H1 (cell line): ENCODE results near the gene CDC42BPB. TPM values are rescaled to one million over a fixed set of nuclear protein-coding genes. Genes with fewer than 3 reads are reported as not detected.

Experiments
- CTCF ChIA-PET: fragments of 300-600 bp; sonication (Branson Sonifier 250); formaldehyde crosslinking; loops from one replicate; lab custom pipeline; 2021; ENCODE audit not compliant: partially characterized antibody; lab: Charles Lee
- POLR2A ChIA-PET: fragments of 300-600 bp; sonication (Branson Sonifier 250); formaldehyde crosslinking; loops from one replicate; lab custom pipeline; 2021; ENCODE audit warnings: inconsistent platforms; ENCODE audit not compliant: partially characterized antibody; lab: Charles Lee
- DNase-seq, 2 experiments: peaks; one replicate each; pipeline versions ENCODE4 v3.0.0 to v3.0.0-alpha.2; 2010 to 2022; ENCODE audit warnings: low spot score in 2 of 2, low read depth in 1 of 2, mixed read lengths in 1 of 2
- FAIRE-seq: peaks from 2 replicates; lab custom pipeline; 2011; peaks lifted over from hg19 to GRCh38; lab: Jason Lieb, UNC
- H2AFZ ChIP-seq: 2 replicates; pipeline ENCODE4 v1.8.1; 2012; ENCODE audit warnings: low read length, inconsistent platforms
- H2AK5ac ChIP-seq: 2 replicates; pipeline ENCODE4 v1.6.1; 2013; ENCODE audit warnings: low read depth, low read length
- H2BK120ac ChIP-seq: replicated peaks from 2 replicates; pipeline ENCODE3; 2013; ENCODE audit warnings: low read depth, low read length, inconsistent platforms
- H2BK12ac ChIP-seq: 2 replicates; pipeline ENCODE4 v1.6.1; 2013; ENCODE audit warnings: low read depth, low read length
- H2BK15ac ChIP-seq: 2 replicates; pipeline ENCODE4 v1.6.1; 2013; ENCODE audit warnings: low read length
- H2BK20ac ChIP-seq: 2 replicates; pipeline ENCODE4 v1.6.1; 2013; ENCODE audit warnings: low read length
- H2BK5ac ChIP-seq: 2 replicates; pipeline ENCODE4 v1.6.1; 2013; ENCODE audit warnings: low read depth, low read length
- H3K14ac ChIP-seq: 2 replicates; pipeline ENCODE4 v1.6.1; 2013; ENCODE audit warnings: inconsistent platforms; ENCODE audit not compliant: insufficient read length
- H3K18ac ChIP-seq: 2 replicates; pipeline ENCODE4 v1.6.1; 2013; ENCODE audit warnings: low read length; ENCODE audit errors: extremely low read depth
- H3K23ac ChIP-seq: 2 replicates; pipeline ENCODE4 v1.6.1; 2013; ENCODE audit warnings: inconsistent platforms; ENCODE audit not compliant: insufficient read length
- H3K23me2 ChIP-seq: 2 replicates; pipeline ENCODE4 v1.6.1; 2013; ENCODE audit warnings: low read depth, low read length
- H3K27ac ChIP-seq: 2 replicates; pipeline ENCODE4 v1.6.1; 2011; ENCODE audit warnings: low read depth, low read length, inconsistent platforms
- H3K27me3 ChIP-seq, 4 experiments: replicated peaks in 1 of 4; 1 replicate in 1 of 4; 2 replicates in 3 of 4; pipeline versions ENCODE4 v1.6.1 to v1.8.1; 2011 to 2013; ENCODE audit warnings: low read length in 3 of 4, mild to moderate bottlenecking in 3 of 4, inconsistent platforms in 2 of 4, mixed read lengths in 2 of 4, moderate library complexity in 1 of 4; ENCODE audit not compliant: control insufficient read depth in 3 of 4, insufficient read depth in 3 of 4; ENCODE audit errors: extremely low read depth in 1 of 4
- H3K36me3 ChIP-seq, 4 experiments: 2 replicates each; pipeline versions ENCODE4 v1.6.1 to v1.8.1; 2011 to 2013; ENCODE audit warnings: mild to moderate bottlenecking in 4 of 4, low read length in 3 of 4, moderate library complexity in 2 of 4, control low read depth in 1 of 4, inconsistent platforms in 1 of 4; ENCODE audit not compliant: insufficient read depth in 4 of 4, control insufficient read depth in 2 of 4
- H3K4ac ChIP-seq: replicated peaks from 2 replicates; pipeline ENCODE3; 2013; ENCODE audit warnings: low read length, low read depth, mixed read lengths, inconsistent platforms; ENCODE audit not compliant: insufficient read length
- H3K4me1 ChIP-seq, 4 experiments: replicated peaks in 1 of 4; 1 replicate in 1 of 4; 2 replicates in 3 of 4; pipeline versions ENCODE4 v1.6.1 to v1.8.1; 2011 to 2013; ENCODE audit warnings: low read length in 3 of 4, inconsistent platforms in 2 of 4, mixed read lengths in 1 of 4; ENCODE audit not compliant: insufficient read depth in 4 of 4, control insufficient read depth in 3 of 4
- H3K4me2 ChIP-seq, 2 experiments: 2 replicates each; pipeline versions ENCODE4 v1.6.1 to v1.8.1; 2011 to 2013; ENCODE audit warnings: low read depth in 2 of 2, low read length in 2 of 2, control low read depth in 1 of 2, inconsistent platforms in 1 of 2, mild to moderate bottlenecking in 1 of 2; ENCODE audit not compliant: insufficient read depth in 1 of 2
- H3K4me3 ChIP-seq, 4 experiments: fragments of 200-600, 300-600 bp in 1 of 4; sonication (generic), shearing (Covaris generic), sonication (Bioruptor Twin) in 1 of 4; 2 replicates each; pipeline versions ENCODE4 v1.5.1 to v1.8.1; 2011 to 2016; ENCODE audit warnings: low read length in 4 of 4, low read depth in 3 of 4, control low read depth in 2 of 4, inconsistent platforms in 2 of 4, mild to moderate bottlenecking in 2 of 4, mixed read lengths in 1 of 4, moderate library complexity in 1 of 4; ENCODE audit not compliant: insufficient read depth in 2 of 4; ENCODE audit errors: extremely low read depth in 1 of 4
- H3K56ac ChIP-seq: replicated peaks from 2 replicates; pipeline ENCODE3; 2013; ENCODE audit warnings: low read depth, mild to moderate bottlenecking, mixed read lengths, low read length, inconsistent platforms; ENCODE audit not compliant: insufficient read length
- H3K79me1 ChIP-seq: 2 replicates; pipeline ENCODE4 v1.6.1; 2013; ENCODE audit warnings: low read depth, low read length, control low read depth
- H3K79me2 ChIP-seq, 2 experiments: 2 replicates each; pipeline versions ENCODE4 v1.6.1 to v1.8.1; 2012 to 2013; ENCODE audit warnings: low read length in 2 of 2, mild to moderate bottlenecking in 2 of 2, inconsistent platforms in 1 of 2; ENCODE audit not compliant: insufficient read depth in 2 of 2, control insufficient read depth in 1 of 2
- H3K9ac ChIP-seq, 4 experiments: replicated peaks in 1 of 4; 1 replicate in 1 of 4; 2 replicates in 3 of 4; pipeline versions ENCODE4 v1.6.1 to v1.8.1; 2011 to 2013; ENCODE audit warnings: low read depth in 3 of 4, low read length in 3 of 4, control low read depth in 2 of 4, mild to moderate bottlenecking in 2 of 4, moderate library complexity in 2 of 4, inconsistent platforms in 1 of 4; ENCODE audit errors: extremely low read depth in 1 of 4
- H3K9me3 ChIP-seq, 2 experiments: 2 replicates each; pipeline versions ENCODE4 v1.6.1 to v1.8.1; 2012 to 2013; ENCODE audit warnings: mild to moderate bottlenecking in 2 of 2, moderate library complexity in 2 of 2, control low read depth in 1 of 2, inconsistent platforms in 1 of 2, low read depth in 1 of 2, low read length in 1 of 2, mixed read lengths in 1 of 2; ENCODE audit not compliant: insufficient read depth in 2 of 2
- H4K20me1 ChIP-seq, 2 experiments: replicated peaks in 1 of 2; 2 replicates each; pipeline versions ENCODE3 to v1.8.1; 2011 to 2013; ENCODE audit warnings: inconsistent platforms in 2 of 2, low read length in 2 of 2, mild to moderate bottlenecking in 1 of 2; ENCODE audit not compliant: insufficient read depth in 2 of 2, control insufficient read depth in 1 of 2
- H4K5ac ChIP-seq: 2 replicates; pipeline ENCODE4 v1.6.1; 2013; ENCODE audit warnings: low read length, low read depth, mixed read lengths, inconsistent platforms; ENCODE audit not compliant: insufficient read length
- H4K8ac ChIP-seq: 2 replicates; pipeline ENCODE4 v1.8.0; 2013; ENCODE audit warnings: mild to moderate bottlenecking, moderate library complexity, low read length, inconsistent platforms; ENCODE audit not compliant: insufficient read depth; ENCODE audit errors: extremely low read depth
- H4K91ac ChIP-seq: replicated peaks from 2 replicates; pipeline ENCODE3; 2013; ENCODE audit warnings: low read length, mixed read lengths, inconsistent platforms; ENCODE audit not compliant: insufficient read length
- CHD1 ChIP-seq: IDR thresholded peaks from 2 replicates; pipeline ENCODE4 v1.6.1; 2012; ENCODE audit warnings: low read depth, low read length, improper control_type of control experiment
- HDAC2 ChIP-seq, 2 experiments: fragments of 300-600 bp in 1 of 2; sonication (generic) in 1 of 2; IDR thresholded peaks; 2 replicates each; pipeline ENCODE4 v1.6.1; 2011 to 2012; ENCODE audit warnings: low read depth in 2 of 2, low read length in 2 of 2, mild to moderate bottlenecking in 2 of 2, moderate library complexity in 2 of 2, borderline replicate concordance in 1 of 2, inconsistent platforms in 1 of 2
- SUZ12 ChIP-seq: fragments of 200-600 bp; sonication (generic); IDR thresholded peaks from 2 replicates; pipeline ENCODE4 v1.6.1; 2012; ENCODE audit warnings: mild to moderate bottlenecking, inconsistent platforms, low read length, moderate library complexity, mixed read lengths
- TAF1 ChIP-seq: IDR thresholded peaks from 2 replicates; pipeline ENCODE4 v1.6.1; 2011; ENCODE audit warnings: mild to moderate bottlenecking, low read depth, low read length
- USF2 ChIP-seq: IDR thresholded peaks from 2 replicates; pipeline ENCODE4 v1.6.1; 2011; ENCODE audit warnings: low read length, improper control_type of control experiment
- YY1 ChIP-seq: IDR thresholded peaks from 2 replicates; pipeline ENCODE4 v1.6.1; 2011; ENCODE audit warnings: low read depth, mild to moderate bottlenecking, low read length
- WGBS, 2 experiments: shearing (Covaris generic) in 1 of 2; methylation state at CpG; one replicate each; pipeline versions ENCODE4 v1.1.6 to v1.1.7; 2013 to 2015; ENCODE audit warnings: low lambda C conversion rate in 2 of 2, mixed read lengths in 2 of 2, inconsistent platforms in 1 of 2, low coverage in 1 of 2, missing lambda C conversion rate in 1 of 2; ENCODE audit not compliant: insufficient replicate concordance in 2 of 2, insufficient coverage in 1 of 2, insufficient read length in 1 of 2; ENCODE audit errors: extremely low coverage in 1 of 2, missing lambda C conversion rate in 1 of 2; 5-methylcytosine and 5-hydroxymethylcytosine counted together
- polyA plus RNA-seq, 7 experiments: library from polyadenylated mRNA; depleted of rRNA in 3 of 7; stranded (reverse) in 5 of 7; unstranded in 2 of 7; fragments of >200 nt in 5 of 7; fragments of 200-250 nt in 2 of 7; gene quantifications; 1 replicate in 5 of 7; 2 replicates in 1 of 7; 4 replicates in 1 of 7; pipeline versions ENCODE4 v1.2.1 to v1.2.3, GENCODE V29; 2011 to 2013; ENCODE audit warnings: missing spikeins in 2 of 7, mixed read lengths in 2 of 7
- total RNA-seq: library from RNA; stranded (reverse); fragmentation: NEBNext Ultra II Directional; extraction: Animal tissue kit (Norgen Biotek cat#: 25700); gene quantifications from 2 replicates; pipeline ENCODE4 v1.2.1, GENCODE V29; 2021

The CDC42BPB gene
- total and polyA plus RNA-seq, 2 of the 8 experiments (the other 6 are each of a cell fraction or from before 2014, with no cell fraction given): 51.2 to 88.2 TPM

GRCh38 chr14:102940729-102941362 lies 116.5 kb downstream of the CDC42BPB start:
- TF ChIP-seq TAF1 (no peak), YY1 (no peak), CHD1 (no peak), USF2 (no peak), HDAC2 (IDR thresholded peaks at IDR 0.05; ENCODE audit: borderline replicate concordance in 1 of 2, low read depth in 2 of 2, low read length in 2 of 2) (no peak), SUZ12 (no peak)
- TF ChIP-seq, all 59 proteins: peak for 0

More at GRCh38 chr14:102940729-102941362, 116.5 kb downstream of the CDC42BPB start:
- H3K56ac ChIP-seq: no peak overlapping the region
- no peak overlapping the region for H3K4ac ChIP-seq
- H4K8ac ChIP-seq: no peak overlapping the region
- no peaks in the 10 kb centered on the region for H3K23me2 ChIP-seq
- no peak overlapping the region for H3K23ac ChIP-seq
- peaks cover 0 to 6% of the 10 kb centered on the region in 2 experiments for H4K20me1 ChIP-seq
- H2BK5ac ChIP-seq: no peak overlapping the region
- H2BK15ac ChIP-seq: no peak overlapping the region
- FAIRE-seq (no peak), DNase-seq (no peak)
- WGBS, 2 experiments: 89% methylated on average over 19 of the region's 19 CpGs; no CpG with 5 or more reads in 1 of the 2 experiments
- no peak overlapping the region for H4K5ac ChIP-seq
- no peak overlapping the region for H2BK20ac ChIP-seq
- ChIA-PET CTCF (interaction anchor here (0.6 to 1.4 kb wide), 3 partner anchors 31 to 354 kb away, joined by 3 to 5 read pairs (median 3); no protein-coding TSS in a partner anchor), POLR2A (interaction anchor here (1.1 kb wide), 1 partner anchor 9 kb away, joined by 3 read pairs; no protein-coding TSS in a partner anchor)
- no peaks in the 10 kb centered on the region for H3K9me3 ChIP-seq
- H2BK12ac ChIP-seq: no peak overlapping the region
- no peaks in the 10 kb centered on the region for H3K4me1 ChIP-seq
- H3K18ac ChIP-seq: no peak overlapping the region
- no peak overlapping the region for H2AFZ ChIP-seq
- H3K27me3 ChIP-seq: no peaks in the 10 kb centered on the region
- H3K14ac ChIP-seq: no peak overlapping the region
- no peak overlapping the region for H2AK5ac ChIP-seq
- no peak overlapping the region for H4K91ac ChIP-seq
- no peak overlapping the region for H3K4me3 ChIP-seq
- peaks cover 5 to 49% (median 26%) of the 10 kb centered on the region in 4 experiments for H3K36me3 ChIP-seq
- H3K79me1 ChIP-seq: no peaks in the 10 kb centered on the region
- no peak overlapping the region for H3K9ac ChIP-seq
- H2BK120ac ChIP-seq: no peak overlapping the region
- H3K27ac ChIP-seq: no peak overlapping the region
- H3K79me2 ChIP-seq: no peaks in the 10 kb centered on the region
- no peak overlapping the region for H3K4me2 ChIP-seq
